Measurements from ENCODE around the gene GNGT2. TPM values are rescaled to one million over a fixed set of nuclear protein-coding genes. Genes with fewer than 3 reads are reported as not detected.

Gene GNGT2
- 1.6 and 2.2 TPM in 2 replicates for total RNA-seq

GRCh38 chr17:49210158-49211029, at the start of gene GNGT2, which contains the start of gene ABI3:
TSS of gene GNGT2 (minus strand) at chr17:49210574. CDS start at chr17:49207422, 3,152 bp downstream.
TSS of gene ABI3 (plus strand) at chr17:49210707. CDS start at chr17:49210725, 18 bp downstream.

GRCh38 chr17:49230636-49231562, 20.5 kb upstream of the GNGT2 start, which contains the start of gene PHOSPHO1:
TSS of gene PHOSPHO1 (minus strand) at chr17:49230787. CDS start at chr17:49226691, 4,096 bp downstream.

Other genes starting within 250 kb of the GNGT2 start
- gene GIP, start 242.0 kb downstream of the GNGT2 start, total RNA-seq: not detected in 2 replicates
- 0.11 and 0.17 TPM in 2 replicates for gene IGF2BP1, start 213.2 kb downstream of the GNGT2 start, total RNA-seq
- not detected in 2 replicates for gene B4GALNT2, start 77.8 kb downstream of the GNGT2 start, total RNA-seq
- gene ABI3, start 133 bp upstream of the GNGT2 start, total RNA-seq: 9.1 and 14.4 TPM in 2 replicates
- 0.09 TPM in 1 of 2 replicates, not detected in the other for gene PHOSPHO1, start 20.2 kb upstream of the GNGT2 start, total RNA-seq
- 13.3 and 16.2 TPM in 2 replicates for gene ZNF652, start 151.7 kb upstream of the GNGT2 start, total RNA-seq
- 115 and 124 TPM in 2 replicates for gene PHB1, start 204.3 kb upstream of the GNGT2 start, total RNA-seq

Measured in dermis lymphatic vessel endothelial cell (primary cell).